ENCODE results near the gene PTPRG. TPM values are rescaled to one million over a fixed set of nuclear protein-coding genes. Genes with fewer than 3 reads are reported as not detected.

The PTPRG gene
- total RNA-seq, 3 donors from 2014 or later (not counting 1 experiment from before 2014, with no cell fraction given): 1.0 to 2.9 (median 2.5) TPM

DNA sequence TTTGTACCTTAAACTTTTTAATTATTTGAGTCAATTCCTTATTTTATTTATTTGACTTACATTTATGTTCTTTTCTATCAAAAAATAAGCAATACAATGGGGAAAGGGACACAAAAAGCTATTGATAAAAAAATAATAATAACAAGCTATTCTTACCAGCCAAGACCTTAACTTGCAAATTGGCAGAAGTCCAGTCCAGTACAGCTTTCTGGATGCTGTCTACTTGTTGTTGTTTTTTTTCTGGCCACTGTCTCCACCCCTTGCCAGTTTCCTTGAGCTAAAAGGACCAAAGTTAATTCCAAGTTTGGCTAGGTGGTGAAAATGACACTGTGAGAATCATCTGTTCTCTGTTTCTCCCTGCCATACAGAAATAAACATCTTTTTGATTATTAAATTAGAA lies 232.2 kb downstream of the PTPRG start:
- H3K36me3 Mint-ChIP-seq: no peaks in the 10 kb centered on the region
- Histone ChIP-seq H3K4me1 (ENCODE audit: control insufficient read depth, insufficient read depth, low read length) (no peaks in the 10 kb centered on the region), H3K27me3 (ENCODE audit: control insufficient read depth, insufficient read depth, low read length) (no peaks in the 10 kb centered on the region), H3K27ac (ENCODE audit: low read length) (no peak overlapping the region), H3K4me3 (ENCODE audit: low read length) (no peak overlapping the region), H3K9me3 (ENCODE audit: control insufficient read depth, insufficient read depth, low read length) (no peaks in the 10 kb centered on the region), H3K36me3 (ENCODE audit: control insufficient read depth, insufficient read depth, low read length) (no peaks in the 10 kb centered on the region)
- ATAC-seq (no peak), DNase-seq (no peak)
- TF ChIP-seq, protein P1, sequence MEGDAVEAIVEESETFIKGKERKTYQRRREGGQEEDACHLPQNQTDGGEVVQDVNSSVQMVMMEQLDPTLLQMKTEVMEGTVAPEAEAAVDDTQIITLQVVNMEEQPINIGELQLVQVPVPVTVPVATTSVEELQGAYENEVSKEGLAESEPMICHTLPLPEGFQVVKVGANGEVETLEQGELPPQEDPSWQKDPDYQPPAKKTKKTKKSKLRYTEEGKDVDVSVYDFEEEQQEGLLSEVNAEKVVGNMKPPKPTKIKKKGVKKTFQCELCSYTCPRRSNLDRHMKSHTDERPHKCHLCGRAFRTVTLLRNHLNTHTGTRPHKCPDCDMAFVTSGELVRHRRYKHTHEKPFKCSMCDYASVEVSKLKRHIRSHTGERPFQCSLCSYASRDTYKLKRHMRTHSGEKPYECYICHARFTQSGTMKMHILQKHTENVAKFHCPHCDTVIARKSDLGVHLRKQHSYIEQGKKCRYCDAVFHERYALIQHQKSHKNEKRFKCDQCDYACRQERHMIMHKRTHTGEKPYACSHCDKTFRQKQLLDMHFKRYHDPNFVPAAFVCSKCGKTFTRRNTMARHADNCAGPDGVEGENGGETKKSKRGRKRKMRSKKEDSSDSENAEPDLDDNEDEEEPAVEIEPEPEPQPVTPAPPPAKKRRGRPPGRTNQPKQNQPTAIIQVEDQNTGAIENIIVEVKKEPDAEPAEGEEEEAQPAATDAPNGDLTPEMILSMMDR (IDR thresholded peaks at IDR 0.05): no peak
- H3K27me3 Mint-ChIP-seq (ENCODE audit: low read depth in 2 of 2): no peaks in the 10 kb centered on the region
- H3K27ac Mint-ChIP-seq: no peak overlapping the region
- no peak overlapping the region for H3K4me3 Mint-ChIP-seq
- peaks cover 2 to 3% of the 10 kb centered on the region in 2 donors for H3K9me3 Mint-ChIP-seq
- no peaks in the 10 kb centered on the region for H3K4me1 Mint-ChIP-seq
- intact Hi-C loops (cut with micrococcal nuclease): no loop called here

DNA sequence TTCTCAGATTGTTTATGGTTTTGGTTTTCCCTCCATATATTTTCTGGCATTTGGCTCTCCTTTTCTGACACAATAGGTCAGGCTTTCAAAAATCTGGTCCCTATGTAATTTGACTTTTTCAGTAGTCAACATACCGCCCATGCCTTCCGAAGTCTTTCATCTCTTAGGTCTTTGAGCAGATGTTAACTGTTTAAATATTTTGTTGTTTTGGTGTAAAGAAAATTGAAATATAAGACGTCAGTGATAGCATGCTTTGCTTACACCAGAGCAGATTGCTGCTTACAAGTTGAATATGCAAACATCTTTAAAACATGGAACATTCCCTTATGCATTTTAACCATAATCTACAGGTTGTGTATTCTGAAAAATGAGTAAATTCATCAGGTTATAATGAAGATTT lies 233.0 kb downstream of the PTPRG start:
- Mint-ChIP-seq H3K4me1 (no peaks in the 10 kb centered on the region), H3K36me3 (no peaks in the 10 kb centered on the region), H3K27ac (no peak overlapping the region), H3K9me3 (peaks cover 2 to 3% of the 10 kb centered on the region in 2 donors), H3K27me3 (ENCODE audit: low read depth in 2 of 2) (no peaks in the 10 kb centered on the region), H3K4me3 (no peak overlapping the region)
- Histone ChIP-seq H3K9me3 (ENCODE audit: control insufficient read depth, insufficient read depth, low read length) (no peaks in the 10 kb centered on the region), H3K4me1 (ENCODE audit: control insufficient read depth, insufficient read depth, low read length) (no peaks in the 10 kb centered on the region), H3K4me3 (ENCODE audit: low read length) (no peak overlapping the region), H3K27me3 (ENCODE audit: control insufficient read depth, insufficient read depth, low read length) (no peaks in the 10 kb centered on the region), H3K27ac (ENCODE audit: low read length) (no peak overlapping the region), H3K36me3 (ENCODE audit: control insufficient read depth, insufficient read depth, low read length) (no peaks in the 10 kb centered on the region)
- DNase-seq: no peak
- WGBS (ENCODE audit: insufficient coverage): 95% methylated on average over 2 of the region's 3 CpGs
- no peak for ATAC-seq
- TF ChIP-seq, protein P1 (IDR thresholded peaks at IDR 0.05): no peak
- intact Hi-C loops (cut with micrococcal nuclease): no loop called here

DNA sequence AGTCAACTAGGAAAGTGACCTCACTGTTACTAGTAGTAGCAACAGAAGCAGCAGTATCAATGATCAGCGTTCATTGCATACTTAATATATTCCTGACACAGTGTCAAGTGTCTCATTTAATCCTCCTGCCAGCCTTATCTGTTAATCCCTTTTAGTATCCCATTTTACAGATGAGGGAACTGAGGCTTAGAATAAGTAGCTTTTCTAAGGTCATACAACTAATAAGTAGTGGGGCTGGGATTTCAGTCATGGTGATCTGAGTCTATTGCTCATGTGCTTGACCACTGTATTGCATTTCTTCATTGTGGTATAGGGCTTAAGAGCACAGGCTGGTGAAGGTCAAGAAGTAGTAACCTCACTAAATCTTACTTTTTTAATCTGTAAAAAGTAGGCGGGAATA lies 233.6 kb downstream of the PTPRG start:
- Mint-ChIP-seq H3K36me3 (no peaks in the 10 kb centered on the region), H3K9me3 (peaks cover 2 to 3% of the 10 kb centered on the region in 2 donors), H3K4me1 (no peaks in the 10 kb centered on the region), H3K4me3 (no peak overlapping the region), H3K27me3 (ENCODE audit: low read depth in 2 of 2) (no peaks in the 10 kb centered on the region), H3K27ac (no peak overlapping the region)
- no peaks in the 10 kb centered on the region for H3K4me1 ChIP-seq (ENCODE audit: control insufficient read depth, insufficient read depth, low read length)
- no peak overlapping the region for H3K27ac ChIP-seq (ENCODE audit: low read length)
- H3K4me3 ChIP-seq (ENCODE audit: low read length): no peak overlapping the region
- ATAC-seq: no peak
- TF ChIP-seq, protein P1 (IDR thresholded peaks at IDR 0.05): no peak
- H3K36me3 ChIP-seq (ENCODE audit: control insufficient read depth, insufficient read depth, low read length): no peaks in the 10 kb centered on the region
- H3K27me3 ChIP-seq (ENCODE audit: control insufficient read depth, insufficient read depth, low read length): no peaks in the 10 kb centered on the region
- intact Hi-C loops (cut with micrococcal nuclease): no loop called here
- no peak for DNase-seq
- no peaks in the 10 kb centered on the region for H3K9me3 ChIP-seq (ENCODE audit: control insufficient read depth, insufficient read depth, low read length)
- 88% methylated on average over 2 of the region's 2 CpGs for WGBS (ENCODE audit: insufficient coverage)

- ATAC-seq: no peak
Measured at GRCh38 chr3:61796088-61796680, 234.8 kb downstream of the PTPRG start.

More at GRCh38 chr3:61796088-61796680, 234.8 kb downstream of the PTPRG start:
- H3K36me3 Mint-ChIP-seq: no peaks in the 10 kb centered on the region
- no peaks in the 10 kb centered on the region for H3K27me3 Mint-ChIP-seq (ENCODE audit: low read depth in 2 of 2)
- no peak overlapping the region for H3K27ac Mint-ChIP-seq
- no peak for DNase-seq
- no peaks in the 10 kb centered on the region for H3K4me1 Mint-ChIP-seq
- TF ChIP-seq, protein P1 (IDR thresholded peaks at IDR 0.05): no peak
- H3K9me3 Mint-ChIP-seq: peaks cover 2 to 5% of the 10 kb centered on the region in 2 donors
- Histone ChIP-seq H3K4me3 (ENCODE audit: low read length) (no peak overlapping the region), H3K4me1 (ENCODE audit: control insufficient read depth, insufficient read depth, low read length) (no peaks in the 10 kb centered on the region), H3K27ac (ENCODE audit: low read length) (no peak overlapping the region), H3K9me3 (ENCODE audit: control insufficient read depth, insufficient read depth, low read length) (no peaks in the 10 kb centered on the region), H3K27me3 (ENCODE audit: control insufficient read depth, insufficient read depth, low read length) (no peaks in the 10 kb centered on the region), H3K36me3 (ENCODE audit: control insufficient read depth, insufficient read depth, low read length) (no peaks in the 10 kb centered on the region)
- no peak overlapping the region for H3K4me3 Mint-ChIP-seq
- intact Hi-C loops (cut with micrococcal nuclease): no loop called here
- 84% methylated on average over 5 of the region's 6 CpGs for WGBS (ENCODE audit: insufficient coverage)

Data from natural killer cell (primary cell).